ENCODE measurements around the gene C1orf226. TPM values are rescaled to one million over a fixed set of nuclear protein-coding genes. Genes with fewer than 3 reads are reported as not detected.

The C1orf226 gene, protein sequence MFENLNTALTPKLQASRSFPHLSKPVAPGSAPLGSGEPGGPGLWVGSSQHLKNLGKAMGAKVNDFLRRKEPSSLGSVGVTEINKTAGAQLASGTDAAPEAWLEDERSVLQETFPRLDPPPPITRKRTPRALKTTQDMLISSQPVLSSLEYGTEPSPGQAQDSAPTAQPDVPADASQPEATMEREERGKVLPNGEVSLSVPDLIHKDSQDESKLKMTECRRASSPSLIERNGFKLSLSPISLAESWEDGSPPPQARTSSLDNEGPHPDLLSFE
- 10 to 100 TPM in 1 of 2 donors, 1 to 10 TPM in 1; 2.2 to 25.2 TPM for total RNA-seq
- 10 to 100 TPM in 1 of 2 donors, 1 to 10 TPM in 1; 4.8 to 16.9 TPM for polyA plus RNA-seq

GRCh38 chr1:162381383-162381782 lies at the start of gene C1orf226:
Gene C1orf226, plus strand, starts transcription at chr1:162381728. Its CDS starts 174 bp downstream, at chr1:162381902.
- Histone ChIP-seq H3K27me3 (ENCODE audit: control insufficient read depth in 4 of 4, insufficient read depth in 4 of 4, low read length in 3 of 4) (no peaks in the 10 kb centered on the region), H3K9me3 (ENCODE audit: control insufficient read depth in 4 of 4, low read length in 3 of 4) (no peaks in the 10 kb centered on the region), H3K27ac (ENCODE audit: low read depth in 1 of 2, low read length in 2 of 2) (no peak within 1 kb of the TSS), H3K4me1 (ENCODE audit: control insufficient read depth in 4 of 4, insufficient read depth in 4 of 4, low read length in 3 of 4) (peaks cover 0 to 1% (median 0%) of the 10 kb centered on the region in 4 donors), H3K4me3 (ENCODE audit: low read depth in 1 of 3, low read length in 3 of 3) (no peak within 1 kb of the TSS), H3K9ac (ENCODE audit: low read depth in 1 of 2, low read length in 2 of 2) (no peak within 1 kb of the TSS), H3K36me3 (ENCODE audit: control insufficient read depth in 4 of 4, insufficient read depth in 3 of 4, low read depth in 1 of 4, low read length in 3 of 4) (peaks cover 0 to 13% (median 10%) of the 10 kb centered on the region in 4 donors)
- 86% methylated on average over 3 of the region's 3 CpGs for WGBS
- no peak for TF ChIP-seq CTCF (IDR thresholded peaks at IDR 0.05; ENCODE audit: low read depth, low read length, missing input control)
- TF ChIP-seq FOXA2 (IDR thresholded peaks at IDR 0.05): no peak
- TF ChIP-seq, protein P1, sequence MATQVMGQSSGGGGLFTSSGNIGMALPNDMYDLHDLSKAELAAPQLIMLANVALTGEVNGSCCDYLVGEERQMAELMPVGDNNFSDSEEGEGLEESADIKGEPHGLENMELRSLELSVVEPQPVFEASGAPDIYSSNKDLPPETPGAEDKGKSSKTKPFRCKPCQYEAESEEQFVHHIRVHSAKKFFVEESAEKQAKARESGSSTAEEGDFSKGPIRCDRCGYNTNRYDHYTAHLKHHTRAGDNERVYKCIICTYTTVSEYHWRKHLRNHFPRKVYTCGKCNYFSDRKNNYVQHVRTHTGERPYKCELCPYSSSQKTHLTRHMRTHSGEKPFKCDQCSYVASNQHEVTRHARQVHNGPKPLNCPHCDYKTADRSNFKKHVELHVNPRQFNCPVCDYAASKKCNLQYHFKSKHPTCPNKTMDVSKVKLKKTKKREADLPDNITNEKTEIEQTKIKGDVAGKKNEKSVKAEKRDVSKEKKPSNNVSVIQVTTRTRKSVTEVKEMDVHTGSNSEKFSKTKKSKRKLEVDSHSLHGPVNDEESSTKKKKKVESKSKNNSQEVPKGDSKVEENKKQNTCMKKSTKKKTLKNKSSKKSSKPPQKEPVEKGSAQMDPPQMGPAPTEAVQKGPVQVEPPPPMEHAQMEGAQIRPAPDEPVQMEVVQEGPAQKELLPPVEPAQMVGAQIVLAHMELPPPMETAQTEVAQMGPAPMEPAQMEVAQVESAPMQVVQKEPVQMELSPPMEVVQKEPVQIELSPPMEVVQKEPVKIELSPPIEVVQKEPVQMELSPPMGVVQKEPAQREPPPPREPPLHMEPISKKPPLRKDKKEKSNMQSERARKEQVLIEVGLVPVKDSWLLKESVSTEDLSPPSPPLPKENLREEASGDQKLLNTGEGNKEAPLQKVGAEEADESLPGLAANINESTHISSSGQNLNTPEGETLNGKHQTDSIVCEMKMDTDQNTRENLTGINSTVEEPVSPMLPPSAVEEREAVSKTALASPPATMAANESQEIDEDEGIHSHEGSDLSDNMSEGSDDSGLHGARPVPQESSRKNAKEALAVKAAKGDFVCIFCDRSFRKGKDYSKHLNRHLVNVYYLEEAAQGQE (IDR thresholded peaks at IDR 0.05): no peak
- no peak for TF ChIP-seq FOXA1 (IDR thresholded peaks at IDR 0.05)
- TF ChIP-seq, protein P2, sequence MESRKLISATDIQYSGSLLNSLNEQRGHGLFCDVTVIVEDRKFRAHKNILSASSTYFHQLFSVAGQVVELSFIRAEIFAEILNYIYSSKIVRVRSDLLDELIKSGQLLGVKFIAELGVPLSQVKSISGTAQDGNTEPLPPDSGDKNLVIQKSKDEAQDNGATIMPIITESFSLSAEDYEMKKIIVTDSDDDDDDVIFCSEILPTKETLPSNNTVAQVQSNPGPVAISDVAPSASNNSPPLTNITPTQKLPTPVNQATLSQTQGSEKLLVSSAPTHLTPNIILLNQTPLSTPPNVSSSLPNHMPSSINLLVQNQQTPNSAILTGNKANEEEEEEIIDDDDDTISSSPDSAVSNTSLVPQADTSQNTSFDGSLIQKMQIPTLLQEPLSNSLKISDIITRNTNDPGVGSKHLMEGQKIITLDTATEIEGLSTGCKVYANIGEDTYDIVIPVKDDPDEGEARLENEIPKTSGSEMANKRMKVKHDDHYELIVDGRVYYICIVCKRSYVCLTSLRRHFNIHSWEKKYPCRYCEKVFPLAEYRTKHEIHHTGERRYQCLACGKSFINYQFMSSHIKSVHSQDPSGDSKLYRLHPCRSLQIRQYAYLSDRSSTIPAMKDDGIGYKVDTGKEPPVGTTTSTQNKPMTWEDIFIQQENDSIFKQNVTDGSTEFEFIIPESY (IDR thresholded peaks at IDR 0.05): no peak
- no peak for TF ChIP-seq NR2F2 (IDR thresholded peaks at IDR 0.05)
- TF ChIP-seq MAX (IDR thresholded peaks at IDR 0.05): no peak
- no peak for TF ChIP-seq HNF4G (IDR thresholded peaks at IDR 0.05)
- peak; percentile 6 for DNase-seq (ENCODE audit: low spot score)

- Histone ChIP-seq H3K36me3 (ENCODE audit: control insufficient read depth in 4 of 4, insufficient read depth in 3 of 4, low read depth in 1 of 4, low read length in 3 of 4) (peaks cover 0 to 13% (median 5%) of the 10 kb centered on the region in 4 donors), H3K9ac (ENCODE audit: low read depth in 1 of 2, low read length in 2 of 2) (no peak overlapping the region), H3K4me3 (ENCODE audit: low read depth in 1 of 3, low read length in 3 of 3) (no peak overlapping the region), H3K9me3 (ENCODE audit: control insufficient read depth in 4 of 4, low read length in 3 of 4) (no peaks in the 10 kb centered on the region), H3K4me1 (ENCODE audit: control insufficient read depth in 4 of 4, insufficient read depth in 4 of 4, low read length in 3 of 4) (no peaks in the 10 kb centered on the region), H3K27me3 (ENCODE audit: control insufficient read depth in 4 of 4, insufficient read depth in 4 of 4, low read length in 3 of 4) (no peaks in the 10 kb centered on the region), H3K27ac (ENCODE audit: low read depth in 1 of 2, low read length in 2 of 2) (no peak overlapping the region)
- DNase-seq (ENCODE audit: low spot score): no peak
- TF ChIP-seq, protein P3, sequence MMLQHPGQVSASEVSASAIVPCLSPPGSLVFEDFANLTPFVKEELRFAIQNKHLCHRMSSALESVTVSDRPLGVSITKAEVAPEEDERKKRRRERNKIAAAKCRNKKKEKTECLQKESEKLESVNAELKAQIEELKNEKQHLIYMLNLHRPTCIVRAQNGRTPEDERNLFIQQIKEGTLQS (IDR thresholded peaks at IDR 0.05): no peak
- TF ChIP-seq FOXA1 (IDR thresholded peaks at IDR 0.05) (no peak), CTCF (IDR thresholded peaks at IDR 0.05; ENCODE audit: low read depth, low read length, missing input control) (no peak), YY1 (IDR thresholded peaks at IDR 0.05) (no peak), SP1 (IDR thresholded peaks at IDR 0.05) (no peak), NR2F2 (IDR thresholded peaks at IDR 0.05) (no peak), JUND (IDR thresholded peaks at IDR 0.05) (no peak), EGR1 (IDR thresholded peaks at IDR 0.05; ENCODE audit: low read depth in 2 of 2) (no peak), HNF4G (IDR thresholded peaks at IDR 0.05) (no peak)
- TF ChIP-seq, protein P2 (IDR thresholded peaks at IDR 0.05): no peak
- TF ChIP-seq, protein P1 (IDR thresholded peaks at IDR 0.05): no peak
Observed at GRCh38 chr1:162333991-162334390, 47.5 kb upstream of the C1orf226 start.

All from liver (tissue), 9 donors.